ENCODE measurements around the gene THNSL1.

DNA sequence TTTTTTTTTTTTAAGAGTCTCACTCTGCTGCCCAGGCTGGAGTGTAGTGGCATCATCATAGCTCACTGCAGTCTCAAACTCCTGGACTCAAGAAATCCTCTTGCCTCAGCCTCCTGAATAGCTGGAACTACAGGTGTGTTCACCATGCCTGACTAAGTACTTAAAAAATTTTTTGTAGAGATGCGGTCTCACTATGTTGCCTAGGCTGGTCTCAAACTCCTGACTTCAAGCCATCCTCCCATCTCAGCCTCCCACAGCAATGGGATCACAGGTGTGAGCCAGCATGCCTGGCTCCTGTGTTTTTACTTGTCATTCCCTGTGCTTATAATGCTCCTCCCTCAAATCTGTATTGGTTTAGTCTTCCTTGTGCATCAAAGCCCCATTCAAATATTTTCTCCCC lies 46.7 kb downstream of the THNSL1 start:
- TF ChIP-seq, protein P1, sequence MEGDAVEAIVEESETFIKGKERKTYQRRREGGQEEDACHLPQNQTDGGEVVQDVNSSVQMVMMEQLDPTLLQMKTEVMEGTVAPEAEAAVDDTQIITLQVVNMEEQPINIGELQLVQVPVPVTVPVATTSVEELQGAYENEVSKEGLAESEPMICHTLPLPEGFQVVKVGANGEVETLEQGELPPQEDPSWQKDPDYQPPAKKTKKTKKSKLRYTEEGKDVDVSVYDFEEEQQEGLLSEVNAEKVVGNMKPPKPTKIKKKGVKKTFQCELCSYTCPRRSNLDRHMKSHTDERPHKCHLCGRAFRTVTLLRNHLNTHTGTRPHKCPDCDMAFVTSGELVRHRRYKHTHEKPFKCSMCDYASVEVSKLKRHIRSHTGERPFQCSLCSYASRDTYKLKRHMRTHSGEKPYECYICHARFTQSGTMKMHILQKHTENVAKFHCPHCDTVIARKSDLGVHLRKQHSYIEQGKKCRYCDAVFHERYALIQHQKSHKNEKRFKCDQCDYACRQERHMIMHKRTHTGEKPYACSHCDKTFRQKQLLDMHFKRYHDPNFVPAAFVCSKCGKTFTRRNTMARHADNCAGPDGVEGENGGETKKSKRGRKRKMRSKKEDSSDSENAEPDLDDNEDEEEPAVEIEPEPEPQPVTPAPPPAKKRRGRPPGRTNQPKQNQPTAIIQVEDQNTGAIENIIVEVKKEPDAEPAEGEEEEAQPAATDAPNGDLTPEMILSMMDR (IDR thresholded peaks at IDR 0.05; ENCODE audit: low read length): no peak
- TF ChIP-seq EZH2 (optimal IDR thresholded peaks at IDR 0.05; ENCODE audit: low read depth, low read length): no peak

All from MM.1S (cell line).